LNCaP clone FGC (cell line): Measurements from ENCODE around the gene EIF5.

Experiments used
- DNase-seq: peaks from one replicate; pipeline ENCODE4 v3.0.0-alpha.2; 2011; ENCODE audit warnings: low read depth
- H3K4me3 ChIP-seq: 2 replicates; pipeline ENCODE4 v1.5.1; 2011; ENCODE audit warnings: mild to moderate bottlenecking, low read depth, low read length, control low read depth
- TF ChIP-seq, protein P1 (sequence below): IDR thresholded peaks from 2 replicates; pipeline ENCODE4 v1.5.1; 2012; ENCODE audit warnings: mild to moderate bottlenecking; ENCODE audit not compliant: control insufficient read depth, insufficient read depth; ENCODE audit errors: extremely low read depth

The EIF5 gene

DNA sequence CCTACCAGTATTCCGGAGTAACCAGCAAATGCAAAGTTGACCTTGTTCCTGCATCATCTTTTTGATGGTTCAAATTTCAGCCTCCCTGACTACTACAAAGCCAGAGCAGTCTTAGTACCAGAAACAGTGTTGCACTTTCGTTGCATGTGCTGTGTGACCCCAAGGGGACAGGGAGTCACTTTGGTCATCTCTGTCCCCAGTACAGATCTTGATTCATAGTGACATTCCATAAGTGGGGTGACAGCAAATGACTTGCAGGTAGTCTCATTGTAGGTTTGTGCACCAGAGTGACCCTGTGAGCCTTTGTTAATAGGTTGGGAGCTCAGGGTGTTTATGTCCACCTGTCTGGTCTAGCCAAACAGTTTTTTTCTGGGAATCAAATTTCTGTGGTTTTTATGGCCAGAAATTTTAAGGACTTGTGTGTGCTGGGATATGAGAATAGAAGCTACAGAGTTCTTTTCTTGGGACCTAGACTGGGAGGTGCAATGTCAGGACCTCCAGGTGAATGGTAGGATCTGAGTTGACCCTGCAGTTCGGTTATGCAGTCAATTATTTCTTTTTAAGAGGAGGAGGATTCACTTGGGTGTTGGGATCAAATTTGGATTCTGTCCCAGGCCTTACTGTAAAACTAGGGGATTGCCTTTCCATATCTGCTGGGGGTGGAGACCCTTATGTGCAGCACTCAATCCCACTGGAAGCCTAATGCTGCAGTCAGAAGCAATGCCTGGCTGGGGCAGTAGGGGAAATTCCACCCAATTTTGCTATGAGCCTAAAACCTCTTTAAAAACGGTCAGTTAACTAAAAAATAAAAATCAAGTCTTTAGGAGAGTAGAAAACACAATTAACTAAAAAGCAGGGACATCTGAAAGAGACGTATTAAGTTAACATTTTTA, 10.1 kb downstream of the EIF5 start:
- TF ChIP-seq, protein P1, sequence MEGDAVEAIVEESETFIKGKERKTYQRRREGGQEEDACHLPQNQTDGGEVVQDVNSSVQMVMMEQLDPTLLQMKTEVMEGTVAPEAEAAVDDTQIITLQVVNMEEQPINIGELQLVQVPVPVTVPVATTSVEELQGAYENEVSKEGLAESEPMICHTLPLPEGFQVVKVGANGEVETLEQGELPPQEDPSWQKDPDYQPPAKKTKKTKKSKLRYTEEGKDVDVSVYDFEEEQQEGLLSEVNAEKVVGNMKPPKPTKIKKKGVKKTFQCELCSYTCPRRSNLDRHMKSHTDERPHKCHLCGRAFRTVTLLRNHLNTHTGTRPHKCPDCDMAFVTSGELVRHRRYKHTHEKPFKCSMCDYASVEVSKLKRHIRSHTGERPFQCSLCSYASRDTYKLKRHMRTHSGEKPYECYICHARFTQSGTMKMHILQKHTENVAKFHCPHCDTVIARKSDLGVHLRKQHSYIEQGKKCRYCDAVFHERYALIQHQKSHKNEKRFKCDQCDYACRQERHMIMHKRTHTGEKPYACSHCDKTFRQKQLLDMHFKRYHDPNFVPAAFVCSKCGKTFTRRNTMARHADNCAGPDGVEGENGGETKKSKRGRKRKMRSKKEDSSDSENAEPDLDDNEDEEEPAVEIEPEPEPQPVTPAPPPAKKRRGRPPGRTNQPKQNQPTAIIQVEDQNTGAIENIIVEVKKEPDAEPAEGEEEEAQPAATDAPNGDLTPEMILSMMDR, result no peak
- no peak overlapping the region for H3K4me3 ChIP-seq
- DNase-seq, result no peak

DNA sequence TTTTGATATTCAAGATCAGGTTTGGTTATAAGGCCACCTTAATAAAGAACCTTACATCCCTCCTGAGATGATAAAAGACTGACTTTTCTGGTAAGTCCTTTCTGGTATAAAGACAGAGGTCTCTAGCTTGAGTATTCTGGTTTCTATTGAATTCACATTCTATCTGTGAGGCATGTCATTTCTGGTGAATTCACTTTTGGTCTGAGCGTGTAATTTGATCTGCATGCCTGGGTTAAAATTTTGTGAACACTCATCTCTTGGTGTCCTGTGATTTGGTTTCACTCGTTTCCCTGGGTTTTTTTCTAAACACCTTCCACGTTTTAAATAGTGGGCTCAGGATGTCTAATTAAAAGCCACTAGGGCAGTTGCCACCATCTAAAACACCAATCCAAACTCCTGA, 12.2 kb downstream of the EIF5 start:
- H3K4me3 ChIP-seq, result no peak overlapping the region
- TF ChIP-seq, protein P1, result no peak
- no peak for DNase-seq

DNA sequence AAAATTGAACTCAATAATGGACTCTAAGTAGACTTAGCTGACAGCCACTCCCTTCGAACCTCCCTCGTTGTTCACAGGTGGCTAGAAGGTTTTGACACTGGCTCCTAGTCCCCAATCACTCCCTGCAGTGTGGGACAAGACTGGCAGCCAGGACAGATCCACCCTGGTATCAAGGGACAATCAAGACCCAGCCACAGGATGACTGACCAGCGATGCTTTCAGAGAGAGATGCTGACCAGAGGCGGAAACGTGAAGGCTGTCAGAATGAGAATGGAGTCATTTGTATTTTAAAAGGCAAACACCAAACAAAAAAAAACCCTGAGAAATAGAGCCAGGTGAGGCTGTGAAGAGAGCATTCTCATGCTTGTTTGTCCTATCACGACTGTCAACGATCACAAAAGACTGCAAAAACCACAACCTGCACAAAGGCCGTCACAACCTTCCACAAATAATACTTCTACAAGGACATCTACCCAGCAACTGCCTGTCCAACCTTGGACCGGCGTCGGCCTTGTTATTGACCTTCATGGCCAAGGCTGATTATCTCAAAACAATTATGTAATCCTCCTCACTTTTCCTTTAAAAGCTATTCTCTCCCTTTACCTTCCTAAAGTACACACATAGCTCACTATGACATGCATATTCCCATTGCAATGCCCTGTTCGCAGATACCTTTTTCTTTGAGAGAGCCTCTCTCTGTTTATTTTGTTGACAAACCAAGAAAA, 13.2 kb downstream of the EIF5 start:
- TF ChIP-seq, protein P1, result no peak
- no peak for DNase-seq

DNA sequence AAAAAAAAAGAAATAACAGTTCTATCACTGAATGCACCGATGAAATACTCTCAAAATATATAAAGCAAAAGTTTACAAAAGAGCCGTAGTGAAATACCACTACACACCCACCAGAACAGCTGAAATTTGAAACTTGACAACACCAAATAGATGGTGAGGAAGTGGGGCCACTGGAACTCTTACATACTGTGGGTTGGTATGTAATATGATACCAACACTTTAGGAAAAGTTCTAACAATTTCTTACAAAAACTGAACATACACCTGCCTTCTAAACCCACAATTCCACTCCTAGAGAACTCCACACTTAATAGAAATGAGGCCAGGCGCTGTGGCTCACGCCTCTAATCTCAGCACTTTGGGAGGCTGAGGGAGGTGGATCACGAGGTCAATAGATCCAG, 14.1 kb downstream of the EIF5 start:
- no peak overlapping the region for H3K4me3 ChIP-seq
- TF ChIP-seq, protein P1, result no peak
- DNase-seq, result no peak

More for the DNA sequence above, 13.2 kb downstream of the EIF5 start:
- H3K4me3 ChIP-seq, result no peak overlapping the region

DNA sequence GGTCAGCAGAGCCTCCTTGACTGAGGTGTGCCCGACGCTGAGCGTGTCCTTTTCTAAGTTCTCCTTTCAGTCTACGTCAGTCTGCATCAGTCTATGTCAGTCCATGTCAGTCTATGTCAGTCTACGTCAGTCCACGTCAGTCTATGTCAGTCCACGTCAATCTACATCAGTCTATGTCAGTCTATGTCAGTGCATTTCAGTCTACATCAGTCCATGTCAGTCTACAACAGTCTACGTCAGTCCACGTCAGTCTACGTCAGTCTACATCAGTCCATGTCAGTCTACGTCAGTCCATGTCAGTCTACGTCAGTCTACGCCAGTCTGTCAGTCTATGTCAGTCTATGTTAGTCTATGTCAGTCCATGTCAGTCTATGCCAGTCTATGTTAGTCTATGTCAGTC, 15.9 kb downstream of the EIF5 start:
- H3K4me3 ChIP-seq, result no peak overlapping the region
- DNase-seq, result no peak
- TF ChIP-seq, protein P1, result no peak

DNA sequence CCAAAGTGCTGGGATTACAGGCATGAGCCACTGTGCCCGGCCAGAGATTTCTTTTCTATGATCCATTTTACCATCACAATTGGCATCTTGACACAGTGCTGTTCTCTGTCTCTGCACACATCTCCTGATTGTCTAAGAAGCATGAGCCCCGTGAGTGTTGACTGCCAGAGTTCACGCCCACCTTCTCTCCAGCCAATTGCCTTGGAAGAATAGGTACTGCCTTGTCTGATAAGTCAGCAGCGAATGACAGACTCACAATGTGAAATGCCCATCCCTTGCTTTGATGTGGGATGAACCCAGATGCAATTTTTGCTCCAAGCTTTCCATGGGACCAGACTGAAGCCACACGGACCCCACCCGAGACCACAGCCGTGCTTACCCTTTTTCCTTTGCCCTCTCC, 19.3 kb downstream of the EIF5 start:
- no peak overlapping the region for H3K4me3 ChIP-seq
- TF ChIP-seq, protein P1, result no peak
- DNase-seq, result no peak
